MM.1S (cell line): Measurements from ENCODE around the gene COL13A1.

Source experiments
- DNase-seq: peaks from one replicate; pipeline ENCODE4 v3.0.0-alpha.2; 2015
- H2AFZ ChIP-seq: fragments of 300-600 bp; sonication (generic); 2 replicates; pipeline ENCODE4 v1.6.0; 2016; ENCODE audit warnings: antibody characterized with exemption, low read length
- H3F3A ChIP-seq: fragments of 300-600 bp; sonication (generic); 2 replicates; pipeline ENCODE4 v1.6.1; 2016; ENCODE audit warnings: mild to moderate bottlenecking, antibody characterized with exemption, low read length, moderate library complexity, mixed read lengths; ENCODE audit not compliant: insufficient read depth
- H3K27ac ChIP-seq: fragments of 300-600 bp; sonication (generic); 2 replicates; pipeline ENCODE4 v1.5.1; 2016; ENCODE audit warnings: mild to moderate bottlenecking, low read length
- H3K27me3 ChIP-seq: fragments of 300-600 bp; sonication (generic); replicated peaks from 2 replicates; pipeline ENCODE4 v1.6.0; 2016; ENCODE audit warnings: low read length; ENCODE audit not compliant: insufficient read depth
- H3K36me3 ChIP-seq: fragments of 300-600 bp; sonication (generic); replicated peaks from 2 replicates; pipeline ENCODE4 v1.6.1; 2016; ENCODE audit warnings: mild to moderate bottlenecking, low read length, mixed read lengths; ENCODE audit not compliant: insufficient read depth
- H3K4me1 ChIP-seq: fragments of 300-600 bp; sonication (generic); 2 replicates; pipeline ENCODE4 v1.6.1; 2016; ENCODE audit warnings: low read length, mixed read lengths
- H3K4me2 ChIP-seq: fragments of 300-600 bp; sonication (generic); 2 replicates; pipeline ENCODE4 v1.6.0; 2016; ENCODE audit warnings: low read depth, low read length
- H3K4me3 ChIP-seq: fragments of 300-600 bp; sonication (generic); 2 replicates; pipeline ENCODE4 v1.5.1; 2016; ENCODE audit warnings: low read length, mixed read lengths
- H3K79me2 ChIP-seq: fragments of 300-600 bp; sonication (generic); 2 replicates; pipeline ENCODE4 v1.6.1; 2016; ENCODE audit warnings: mixed run types, low read length, mixed read lengths
- H3K9ac ChIP-seq: fragments of 300-600 bp; sonication (generic); 2 replicates; pipeline ENCODE4 v1.6.1; 2016; ENCODE audit warnings: low read length, mixed read lengths
- H3K9me2 ChIP-seq: fragments of 300-600 bp; sonication (generic); replicated peaks from 2 replicates; pipeline ENCODE4 v1.6.1; 2016; ENCODE audit warnings: mild to moderate bottlenecking, low read length, mixed read lengths; ENCODE audit not compliant: insufficient read depth
- H3K9me3 ChIP-seq: fragments of 300-600 bp; sonication (generic); replicated peaks from 2 replicates; pipeline ENCODE4 v1.6.1; 2016; ENCODE audit warnings: mild to moderate bottlenecking, low read length, mixed read lengths; ENCODE audit not compliant: insufficient read depth
- H4K20me1 ChIP-seq: fragments of 300-600 bp; sonication (generic); 2 replicates; pipeline ENCODE4 v1.6.1; 2016; ENCODE audit warnings: mild to moderate bottlenecking, low read length, moderate library complexity, mixed read lengths; ENCODE audit not compliant: insufficient read depth
- EZH2 ChIP-seq: fragments of 300-600 bp; sonication (generic); optimal IDR thresholded peaks from 2 replicates; pipeline ENCODE3; 2017; ENCODE audit warnings: low read depth, mild to moderate bottlenecking, antibody characterized with exemption, low read length, mixed read lengths
- EZH2phosphoT487 ChIP-seq: fragments of 300-600 bp; sonication (generic); IDR thresholded peaks from 2 replicates; pipeline ENCODE4 v1.6.1; 2018; ENCODE audit warnings: antibody characterized with exemption, low read length
- TF ChIP-seq, protein P1 (sequence below): fragments of 300-600 bp; sonication (generic); IDR thresholded peaks from 2 replicates; pipeline ENCODE4 v1.5.1; 2016; ENCODE audit warnings: antibody characterized with exemption, low read length, mixed read lengths

COL13A1 gene

DNA sequence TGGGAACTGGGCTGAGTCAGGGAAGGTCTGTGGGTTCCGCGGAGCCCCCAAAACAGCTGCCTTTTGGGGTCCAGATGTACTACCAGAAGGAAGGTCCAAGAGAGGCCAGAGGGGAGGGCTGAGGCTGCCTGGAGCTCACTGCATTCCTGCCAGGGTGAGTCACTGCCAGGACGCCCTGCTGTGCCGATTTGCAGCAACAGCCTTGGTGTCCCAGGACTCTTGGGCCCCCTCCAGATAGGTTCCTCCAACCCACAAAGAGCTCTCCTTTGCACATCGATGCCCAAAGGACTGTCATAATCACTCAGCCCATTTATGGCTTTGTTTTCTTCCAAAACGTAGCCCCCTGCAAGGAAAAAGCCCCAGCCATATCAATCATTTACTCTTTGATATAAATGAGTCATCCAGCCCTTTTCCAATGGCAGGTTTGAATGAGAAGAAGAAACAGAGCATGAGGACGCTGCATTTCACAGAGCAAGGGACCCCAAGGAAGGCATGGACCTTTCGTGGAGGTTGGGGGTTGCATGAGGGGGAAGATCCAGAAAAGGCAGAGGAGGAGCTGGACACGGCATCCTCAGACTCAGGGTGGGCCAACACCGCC is 32.2 kb upstream of the COL13A1 start:
- no peaks in the 10 kb centered on the region for H3K4me1 ChIP-seq
- no peak overlapping the region for H3K4me3 ChIP-seq
- TF ChIP-seq EZH2 (no peak), EZH2phosphoT487 (no peak)
- TF ChIP-seq, protein P1, sequence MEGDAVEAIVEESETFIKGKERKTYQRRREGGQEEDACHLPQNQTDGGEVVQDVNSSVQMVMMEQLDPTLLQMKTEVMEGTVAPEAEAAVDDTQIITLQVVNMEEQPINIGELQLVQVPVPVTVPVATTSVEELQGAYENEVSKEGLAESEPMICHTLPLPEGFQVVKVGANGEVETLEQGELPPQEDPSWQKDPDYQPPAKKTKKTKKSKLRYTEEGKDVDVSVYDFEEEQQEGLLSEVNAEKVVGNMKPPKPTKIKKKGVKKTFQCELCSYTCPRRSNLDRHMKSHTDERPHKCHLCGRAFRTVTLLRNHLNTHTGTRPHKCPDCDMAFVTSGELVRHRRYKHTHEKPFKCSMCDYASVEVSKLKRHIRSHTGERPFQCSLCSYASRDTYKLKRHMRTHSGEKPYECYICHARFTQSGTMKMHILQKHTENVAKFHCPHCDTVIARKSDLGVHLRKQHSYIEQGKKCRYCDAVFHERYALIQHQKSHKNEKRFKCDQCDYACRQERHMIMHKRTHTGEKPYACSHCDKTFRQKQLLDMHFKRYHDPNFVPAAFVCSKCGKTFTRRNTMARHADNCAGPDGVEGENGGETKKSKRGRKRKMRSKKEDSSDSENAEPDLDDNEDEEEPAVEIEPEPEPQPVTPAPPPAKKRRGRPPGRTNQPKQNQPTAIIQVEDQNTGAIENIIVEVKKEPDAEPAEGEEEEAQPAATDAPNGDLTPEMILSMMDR, result no peak
- no peaks in the 10 kb centered on the region for H3K9me2 ChIP-seq
- H3K27me3 ChIP-seq, result peaks cover 55% of the 10 kb centered on the region
- H3K9me3 ChIP-seq, result no peaks in the 10 kb centered on the region
- H3F3A ChIP-seq, result no peaks in the 10 kb centered on the region
- DNase-seq, result no peak
- H2AFZ ChIP-seq, result no peak overlapping the region
- no peak overlapping the region for H3K4me2 ChIP-seq
- no peaks in the 10 kb centered on the region for H3K79me2 ChIP-seq
- H3K36me3 ChIP-seq, result no peaks in the 10 kb centered on the region
- no peak overlapping the region for H3K9ac ChIP-seq
- H3K27ac ChIP-seq, result no peak overlapping the region
- H4K20me1 ChIP-seq, result no peaks in the 10 kb centered on the region

DNA sequence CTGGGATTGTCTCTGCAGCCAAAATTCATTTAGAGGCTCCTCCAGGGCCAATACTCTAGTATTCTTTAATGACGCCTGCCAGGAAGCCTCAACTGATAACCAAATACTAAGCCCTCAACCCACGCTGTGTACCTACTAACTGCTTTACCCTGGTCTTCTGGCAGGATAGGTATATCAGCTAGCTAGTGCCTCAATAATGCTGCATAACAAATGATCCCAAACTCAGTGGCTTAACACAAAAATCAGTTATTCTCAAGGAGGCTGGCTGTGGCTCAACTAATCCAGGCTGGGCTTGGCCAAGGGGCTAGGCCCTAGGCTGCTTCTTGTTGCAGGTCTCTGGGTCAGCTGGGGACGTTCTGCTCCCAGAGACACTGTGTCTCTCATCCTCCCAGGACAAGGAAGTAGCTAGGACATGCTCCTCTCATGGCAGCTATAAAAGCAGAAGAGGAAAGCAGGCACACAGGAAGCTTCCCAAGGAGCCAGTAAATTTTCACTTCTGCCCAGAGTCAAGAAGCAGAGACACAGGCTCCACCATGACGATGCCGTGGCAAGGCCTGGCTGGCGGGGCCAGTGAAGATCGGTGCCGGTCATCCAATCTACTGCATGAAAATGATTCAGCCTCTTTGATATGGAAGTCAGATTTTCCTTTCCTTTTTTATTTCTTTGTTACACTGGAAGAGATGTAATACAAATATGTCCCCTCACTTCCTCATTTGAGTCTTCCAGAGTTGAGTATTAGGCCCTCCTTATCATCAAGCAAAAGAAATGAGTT is 28.6 kb upstream of the COL13A1 start:
- H3K27me3 ChIP-seq, result peaks cover 58% of the 10 kb centered on the region
- no peaks in the 10 kb centered on the region for H3K79me2 ChIP-seq
- no peaks in the 10 kb centered on the region for H4K20me1 ChIP-seq
- no peak overlapping the region for H3K4me3 ChIP-seq
- no peak overlapping the region for H2AFZ ChIP-seq
- no peaks in the 10 kb centered on the region for H3K36me3 ChIP-seq
- H3F3A ChIP-seq, result no peaks in the 10 kb centered on the region
- H3K27ac ChIP-seq, result no peak overlapping the region
- no peaks in the 10 kb centered on the region for H3K4me1 ChIP-seq
- H3K9me3 ChIP-seq, result no peaks in the 10 kb centered on the region
- no peak overlapping the region for H3K9ac ChIP-seq
- H3K4me2 ChIP-seq, result no peak overlapping the region
- no peak for DNase-seq
- H3K9me2 ChIP-seq, result no peaks in the 10 kb centered on the region
- no peak for TF ChIP-seq EZH2phosphoT487
- no peak for TF ChIP-seq EZH2
- TF ChIP-seq, protein P1, result no peak

DNA sequence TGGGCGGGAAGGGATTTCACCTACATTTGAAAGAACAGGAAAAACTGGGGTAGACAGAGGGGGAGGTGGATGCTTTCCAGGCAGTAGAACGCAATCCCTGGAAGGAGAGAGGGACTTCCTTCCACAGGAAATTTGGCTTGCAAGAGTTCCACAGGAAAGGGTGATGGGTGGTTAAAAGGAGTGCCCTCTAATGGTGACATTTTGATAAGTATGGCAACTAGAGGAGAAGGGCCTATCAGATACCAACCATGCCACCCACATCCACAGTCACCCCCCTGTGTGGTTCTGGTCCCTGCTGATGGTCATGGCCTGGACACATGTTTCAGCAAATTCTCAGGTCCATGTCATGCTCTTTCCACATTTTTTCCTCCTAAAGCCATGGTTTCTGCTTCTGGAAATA is 27.1 kb upstream of the COL13A1 start:
- Histone ChIP-seq H3K4me3 (no peak overlapping the region), H3K9ac (no peak overlapping the region), H3K27me3 (peaks cover 53% of the 10 kb centered on the region), H3F3A (no peaks in the 10 kb centered on the region), H3K79me2 (no peaks in the 10 kb centered on the region), H3K4me1 (no peaks in the 10 kb centered on the region), H3K27ac (no peak overlapping the region), H3K36me3 (no peaks in the 10 kb centered on the region), H3K4me2 (no peak overlapping the region), H4K20me1 (no peaks in the 10 kb centered on the region), H2AFZ (no peak overlapping the region), H3K9me3 (no peaks in the 10 kb centered on the region), H3K9me2 (no peaks in the 10 kb centered on the region)
- TF ChIP-seq EZH2, result no peak
- TF ChIP-seq, protein P1, result no peak
- TF ChIP-seq EZH2phosphoT487, result no peak
- no peak for DNase-seq
